ENCODE data around the gene CCDC187. TPM values are rescaled to one million over a fixed set of nuclear protein-coding genes. Genes with fewer than 3 reads are reported as not detected.

CCDC187 gene
- total and polyA plus RNA-seq, 2 experiments from 2014 or later, result 0.13 to 1.3 TPM

- TF ChIP-seq CTCF (IDR thresholded peaks at IDR 0.05; ENCODE audit: low read depth, low read length), result no peak
- no peak for DNase-seq (ENCODE audit: low read depth in 1 of 2, low spot score in 1 of 2)
- H3K36me3 ChIP-seq, result no peaks in the 10 kb centered on the region
- H3K9me3 ChIP-seq (ENCODE audit: low read depth), result no peaks in the 10 kb centered on the region
- H3K27ac ChIP-seq, result no peak overlapping the region
- no peak overlapping the region for H3K4me3 ChIP-seq
- peaks cover 6% of the 10 kb centered on the region for H3K4me1 ChIP-seq (ENCODE audit: low read depth)
- no peaks in the 10 kb centered on the region for H3K27me3 ChIP-seq
Measured at GRCh38 chr9:136286359-136286986, 17.4 kb downstream of the CCDC187 start.

GRCh38 chr9:136285501-136286358 is 18.2 kb downstream of the CCDC187 start:
- no peak overlapping the region for H3K27ac ChIP-seq
- no peak for TF ChIP-seq CTCF (IDR thresholded peaks at IDR 0.05; ENCODE audit: low read depth, low read length)
- H3K27me3 ChIP-seq, result no peaks in the 10 kb centered on the region

GRCh38 chr9:136284951-136285350 is 18.9 kb downstream of the CCDC187 start:
- DNase-seq (ENCODE audit: low read depth in 1 of 2, low spot score in 1 of 2), result no peak
- Histone ChIP-seq H3K9me3 (ENCODE audit: low read depth) (no peaks in the 10 kb centered on the region), H3K36me3 (no peaks in the 10 kb centered on the region), H3K27me3 (no peaks in the 10 kb centered on the region), H3K27ac (no peak overlapping the region), H3K4me3 (no peak overlapping the region), H3K4me1 (ENCODE audit: low read depth) (peaks cover 6% of the 10 kb centered on the region)
- no peak for TF ChIP-seq CTCF (IDR thresholded peaks at IDR 0.05; ENCODE audit: low read depth, low read length)

More at GRCh38 chr9:136285501-136286358, 18.2 kb downstream of the CCDC187 start:
- no peak overlapping the region for H3K4me3 ChIP-seq
- DNase-seq (ENCODE audit: low read depth in 1 of 2, low spot score in 1 of 2), result no peak
- no peaks in the 10 kb centered on the region for H3K36me3 ChIP-seq
- H3K4me1 ChIP-seq (ENCODE audit: low read depth), result peaks cover 6% of the 10 kb centered on the region
- H3K9me3 ChIP-seq (ENCODE audit: low read depth), result no peaks in the 10 kb centered on the region

DNA sequence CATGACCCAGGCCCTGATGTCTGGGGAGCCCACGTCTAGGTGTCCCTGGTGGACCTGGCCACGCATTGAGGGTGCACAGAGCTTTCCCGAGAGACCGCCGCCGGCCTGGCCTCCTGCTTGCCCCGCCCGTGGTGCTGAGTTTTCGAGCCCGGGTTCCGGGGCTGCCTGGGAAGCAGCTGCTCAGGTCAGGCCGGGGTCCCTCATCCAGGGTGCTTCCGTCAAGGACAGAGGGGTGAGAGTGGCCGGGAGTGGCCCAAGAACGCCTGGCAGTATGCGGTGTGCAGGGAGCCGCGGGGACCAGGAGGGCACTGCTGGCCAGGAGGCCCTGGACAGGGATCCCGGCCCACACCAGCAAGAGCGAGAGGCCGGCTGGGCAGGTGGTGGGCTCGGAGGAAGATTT is 19.6 kb downstream of the CCDC187 start:
- DNase-seq (ENCODE audit: low read depth in 1 of 2, low spot score in 1 of 2), result no peak
- TF ChIP-seq CTCF (IDR thresholded peaks at IDR 0.05; ENCODE audit: low read depth, low read length), result no peak
- Histone ChIP-seq H3K9me3 (ENCODE audit: low read depth) (no peaks in the 10 kb centered on the region), H3K27ac (no peak overlapping the region), H3K36me3 (no peaks in the 10 kb centered on the region), H3K4me3 (no peak overlapping the region), H3K4me1 (ENCODE audit: low read depth) (peaks cover 6% of the 10 kb centered on the region), H3K27me3 (no peaks in the 10 kb centered on the region)

DNA sequence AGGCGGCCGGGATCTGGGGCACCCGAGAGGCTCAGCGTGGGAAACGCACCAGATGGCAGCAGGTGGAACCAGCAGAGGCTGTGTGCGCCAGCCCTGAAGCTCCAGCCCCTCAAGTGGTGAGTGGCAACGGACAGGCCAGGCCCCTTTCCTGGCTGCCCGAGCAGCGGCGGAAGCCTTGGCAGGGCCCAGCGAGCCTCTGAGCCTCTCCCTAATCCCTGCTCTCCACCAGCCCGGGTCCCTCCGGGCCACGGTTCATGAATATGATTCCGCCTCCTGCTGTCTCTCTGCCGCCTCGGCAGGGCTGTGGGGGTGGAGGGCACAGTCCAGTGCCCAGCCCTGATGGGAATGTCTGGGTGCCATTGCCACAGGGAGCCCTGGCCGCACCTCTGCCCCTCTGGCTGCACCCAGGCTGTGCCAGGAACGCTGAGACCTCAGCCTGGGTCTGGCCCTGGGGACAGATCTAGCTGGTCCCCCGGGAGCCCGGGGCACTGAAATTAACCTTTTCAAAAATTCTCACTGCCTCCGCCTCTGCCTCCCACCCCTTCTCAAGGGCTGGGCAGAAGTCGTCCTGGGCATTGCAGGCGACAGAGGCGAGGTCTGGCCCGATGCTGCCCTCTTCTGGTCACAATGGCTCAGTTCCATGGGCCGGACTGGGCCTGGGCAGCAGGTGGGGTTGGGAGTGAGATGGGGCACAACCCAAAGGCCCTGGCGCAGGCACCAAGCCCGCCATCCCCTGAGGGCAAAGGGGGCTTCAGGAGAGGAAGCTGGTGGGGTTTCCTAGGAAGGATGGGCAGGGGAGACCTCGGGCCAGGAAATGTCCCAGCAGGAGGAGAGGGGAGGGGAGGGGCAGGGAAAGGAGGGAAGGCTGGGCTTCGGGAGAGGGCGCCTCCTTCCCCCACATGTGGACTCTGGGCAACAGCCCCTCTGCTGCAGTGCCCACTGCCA is 20.3 kb downstream of the CCDC187 start:
- peak; percentile 77 to 86 for DNase-seq (ENCODE audit: low read depth in 1 of 2, low spot score in 1 of 2)
- no peaks in the 10 kb centered on the region for H3K27me3 ChIP-seq

More for the DNA sequence above, 20.3 kb downstream of the CCDC187 start:
- H3K36me3 ChIP-seq, result no peaks in the 10 kb centered on the region
- TF ChIP-seq CTCF (IDR thresholded peaks at IDR 0.05; ENCODE audit: low read depth, low read length), result peak; percentile 77
- peaks cover 3% of the 10 kb centered on the region for H3K4me1 ChIP-seq (ENCODE audit: low read depth)
- no peak overlapping the region for H3K27ac ChIP-seq
- no peak overlapping the region for H3K4me3 ChIP-seq
- H3K9me3 ChIP-seq (ENCODE audit: low read depth), result no peaks in the 10 kb centered on the region

All from cardiac muscle cell (in vitro differentiated cells and primary cell).